LNCAP (cell line): ENCODE data around the gene SFN.

Source experiments
- TF ChIP-seq, protein P1 (sequence below): fragments of 450-650 bp; IDR thresholded peaks from 2 replicates; pipeline ENCODE4 v1.5.1; 2017; ENCODE audit warnings: mild to moderate bottlenecking

SFN gene

DNA sequence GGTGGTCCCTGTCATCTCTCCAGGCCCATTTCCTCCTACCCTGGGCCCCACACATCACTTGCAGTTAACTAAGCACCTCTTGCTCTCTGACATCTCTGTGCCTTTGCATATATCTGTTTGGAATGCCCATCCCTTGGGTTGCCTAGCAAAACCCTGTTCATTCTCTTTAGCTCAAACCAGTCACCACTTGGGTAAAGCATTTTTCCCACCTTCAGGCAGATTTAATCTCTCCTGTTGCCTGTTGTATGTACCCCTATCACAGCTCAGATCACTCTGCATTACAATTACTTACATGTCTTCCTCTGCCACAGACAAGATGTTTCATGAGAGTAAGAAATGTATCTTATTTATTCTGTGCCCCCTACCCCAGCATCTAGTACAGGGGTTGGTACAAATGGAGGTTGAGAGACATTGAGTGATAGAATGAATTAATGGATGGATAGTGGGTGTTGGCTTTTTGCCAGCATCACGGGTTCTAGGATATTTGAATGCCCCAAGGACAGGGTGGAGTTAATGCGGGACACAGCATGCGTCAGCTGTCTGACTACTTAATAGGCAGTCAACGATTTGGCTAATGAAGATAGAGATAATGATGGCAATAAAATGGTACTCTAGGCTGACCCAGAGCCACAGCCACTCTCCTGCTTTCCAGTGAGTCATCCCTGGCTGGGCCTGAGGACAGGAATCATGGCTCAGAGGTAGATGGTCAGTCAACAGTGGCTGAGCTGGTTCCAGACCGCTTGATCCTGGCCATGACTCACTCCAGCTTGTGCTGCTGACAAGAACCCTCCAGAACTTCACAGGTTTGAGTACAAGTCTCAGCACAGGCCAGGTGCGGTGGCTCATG is 44.3 kb downstream of the SFN start:
- TF ChIP-seq, protein P1, sequence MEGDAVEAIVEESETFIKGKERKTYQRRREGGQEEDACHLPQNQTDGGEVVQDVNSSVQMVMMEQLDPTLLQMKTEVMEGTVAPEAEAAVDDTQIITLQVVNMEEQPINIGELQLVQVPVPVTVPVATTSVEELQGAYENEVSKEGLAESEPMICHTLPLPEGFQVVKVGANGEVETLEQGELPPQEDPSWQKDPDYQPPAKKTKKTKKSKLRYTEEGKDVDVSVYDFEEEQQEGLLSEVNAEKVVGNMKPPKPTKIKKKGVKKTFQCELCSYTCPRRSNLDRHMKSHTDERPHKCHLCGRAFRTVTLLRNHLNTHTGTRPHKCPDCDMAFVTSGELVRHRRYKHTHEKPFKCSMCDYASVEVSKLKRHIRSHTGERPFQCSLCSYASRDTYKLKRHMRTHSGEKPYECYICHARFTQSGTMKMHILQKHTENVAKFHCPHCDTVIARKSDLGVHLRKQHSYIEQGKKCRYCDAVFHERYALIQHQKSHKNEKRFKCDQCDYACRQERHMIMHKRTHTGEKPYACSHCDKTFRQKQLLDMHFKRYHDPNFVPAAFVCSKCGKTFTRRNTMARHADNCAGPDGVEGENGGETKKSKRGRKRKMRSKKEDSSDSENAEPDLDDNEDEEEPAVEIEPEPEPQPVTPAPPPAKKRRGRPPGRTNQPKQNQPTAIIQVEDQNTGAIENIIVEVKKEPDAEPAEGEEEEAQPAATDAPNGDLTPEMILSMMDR, result no peak

DNA sequence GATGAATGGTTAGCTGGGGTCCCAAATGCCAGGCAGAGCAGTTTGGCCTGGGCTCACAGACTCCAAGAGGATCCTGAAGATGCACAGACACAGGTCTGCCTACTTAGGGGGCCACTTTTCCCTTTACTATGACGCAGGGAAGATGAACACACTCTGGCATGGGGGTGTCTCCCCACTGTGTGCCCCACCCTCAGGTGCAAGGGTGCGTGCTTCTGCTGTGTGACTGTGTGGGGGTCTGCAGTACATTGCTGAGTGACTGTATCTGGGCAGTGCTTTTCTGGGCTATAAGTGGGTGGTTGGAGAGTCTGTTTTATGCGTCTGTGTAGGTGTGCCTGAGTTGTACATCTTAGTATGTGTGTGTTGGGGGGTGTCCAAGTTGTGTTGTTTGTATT is 47.0 kb downstream of the SFN start:
- TF ChIP-seq, protein P1, result no peak

DNA sequence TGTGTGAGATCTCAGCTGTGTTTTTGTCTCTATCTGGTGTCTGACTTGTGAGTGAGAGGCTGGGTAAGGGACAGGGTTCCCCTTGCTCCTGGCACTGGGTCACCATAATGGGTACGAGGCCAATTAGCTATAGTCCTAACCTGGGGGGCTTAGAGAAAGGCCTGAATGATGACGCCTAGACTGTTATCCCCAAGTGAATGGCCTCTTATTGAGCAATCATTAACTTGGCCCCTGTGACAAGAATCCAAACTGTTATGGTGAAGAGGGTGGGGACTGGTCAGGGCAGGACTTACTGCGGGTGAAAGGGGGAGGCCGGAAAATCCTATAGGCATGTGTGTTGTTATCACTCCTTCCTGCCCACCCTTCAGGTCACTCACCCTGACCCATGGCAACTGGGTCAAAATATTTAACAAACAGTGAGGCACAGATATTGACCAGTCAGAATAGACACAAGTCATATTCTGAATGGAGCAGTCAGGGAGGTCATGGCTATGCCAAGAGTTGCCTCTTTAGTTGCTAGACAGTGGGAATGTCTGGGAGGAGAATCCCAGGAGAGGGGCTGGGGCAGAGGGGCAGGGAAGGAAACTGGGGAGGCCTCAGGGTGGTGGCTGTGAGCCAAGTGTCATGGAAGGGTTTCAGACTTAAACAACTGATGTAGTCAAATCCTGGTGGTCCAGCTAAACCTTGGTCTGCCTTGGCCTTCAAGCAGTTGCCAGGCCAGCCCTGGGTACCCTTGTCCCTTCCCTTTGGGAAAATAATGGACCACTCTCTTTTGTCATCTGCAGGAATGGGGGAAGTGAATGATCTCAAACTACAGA is 47.6 kb downstream of the SFN start:
- TF ChIP-seq, protein P1, result no peak

DNA sequence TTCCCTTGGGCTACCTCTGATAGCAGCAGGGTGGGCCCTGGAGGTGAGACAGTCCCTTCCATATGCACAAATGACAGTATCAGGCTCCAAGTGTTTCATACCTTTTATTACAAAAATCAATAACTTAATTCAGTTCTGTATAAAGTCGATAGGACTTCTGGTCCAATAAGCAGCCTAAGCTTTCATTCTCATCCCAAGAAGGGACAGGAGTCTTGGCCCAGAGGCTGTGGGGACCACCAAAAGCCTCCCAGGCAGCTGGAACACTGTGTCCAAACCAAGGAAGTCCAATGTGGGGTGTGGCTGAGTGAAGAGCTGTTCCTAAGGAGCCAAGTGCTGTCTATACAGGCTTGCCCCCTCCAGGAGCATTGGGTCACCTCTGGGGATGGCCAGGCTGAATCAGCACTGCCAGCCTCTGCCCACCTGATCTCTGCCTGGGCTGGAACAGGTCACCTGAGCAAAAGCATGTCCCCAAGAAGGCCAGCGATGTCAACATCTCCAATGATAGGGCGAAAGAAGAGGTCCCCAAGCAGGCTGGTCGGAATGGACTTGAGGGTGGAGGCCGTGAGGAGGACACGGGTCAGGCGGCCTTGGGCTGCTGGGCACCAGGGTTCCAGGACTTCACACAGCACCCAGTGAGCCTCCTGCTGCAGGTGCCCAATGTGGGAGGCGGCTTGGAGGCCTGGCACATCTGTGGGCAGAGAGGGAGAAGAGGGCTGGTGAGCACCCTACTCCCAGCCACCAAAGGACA is 48.6 kb downstream of the SFN start:
- TF ChIP-seq, protein P1, result no peak

DNA sequence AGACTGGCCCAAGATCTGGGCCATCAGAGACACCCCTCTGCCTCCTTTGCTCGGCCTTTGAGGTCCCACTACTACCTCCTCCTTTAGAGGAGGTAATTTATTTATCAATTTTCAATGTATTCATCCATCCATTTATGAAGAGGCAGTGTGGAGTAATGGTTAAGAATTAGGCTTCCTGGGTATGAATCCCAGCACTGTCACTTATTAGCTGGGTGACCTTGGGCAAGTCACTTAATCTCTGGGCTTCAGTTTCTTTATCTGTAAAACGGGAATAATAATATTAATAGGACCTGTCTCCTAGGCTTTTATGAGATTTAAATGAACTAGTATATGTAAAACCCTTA is 49.2 kb downstream of the SFN start:
- TF ChIP-seq, protein P1, result no peak

DNA sequence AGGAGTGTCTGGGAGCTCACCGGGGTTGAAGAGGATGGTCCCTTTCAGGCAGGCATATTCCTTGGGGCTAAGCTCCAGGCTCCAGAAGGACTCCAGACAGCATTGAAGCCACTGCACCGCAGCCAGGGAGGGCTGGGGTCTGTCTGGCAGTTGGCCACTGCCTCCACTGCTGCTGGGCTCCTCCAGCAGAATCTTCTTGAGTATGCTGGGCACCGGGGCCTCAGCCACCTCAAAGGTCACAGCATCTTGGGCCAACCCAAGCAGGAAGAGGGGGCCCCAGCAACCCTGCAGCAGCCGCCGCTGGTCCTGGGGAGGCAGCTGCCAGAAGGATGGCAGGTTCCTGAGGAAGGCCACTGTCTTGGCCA is 50.4 kb downstream of the SFN start:
- TF ChIP-seq, protein P1, result no peak
